HepG2 (cell line): ENCODE results near the gene WIF1. TPM values are rescaled to one million over a fixed set of nuclear protein-coding genes. Genes with fewer than 3 reads are reported as not detected.

Source experiments
- IKZF1 ChIP-seq: fragments of 450-650 bp; IDR thresholded peaks from 2 replicates; pipeline ENCODE4 v1.7.1; 2016
- MLX ChIP-seq: IDR thresholded peaks from 2 replicates; pipeline ENCODE4 v1.6.1; 2016
- PCBP2 ChIP-seq: fragments of 200-400 bp; formaldehyde crosslinking; optimal IDR thresholded peaks from 2 replicates; pipeline ENCODE3; 2018; ENCODE audit warnings: low read length, low read depth; ENCODE audit not compliant: poor library complexity, severe bottlenecking
- PHF20 ChIP-seq: sonication (generic); formaldehyde crosslinking; IDR thresholded peaks from 2 replicates; pipeline ENCODE4 v1.5.0; 2020; ENCODE audit warnings: mild to moderate bottlenecking, missing genetic modification reagents
- RBM39 ChIP-seq: fragments of 200-400 bp; formaldehyde crosslinking; IDR thresholded peaks from one replicate; pipeline ENCODE4 v1.6.1; 2018; ENCODE audit warnings: antibody characterized with exemption, mild to moderate bottlenecking, low read depth, low read length; ENCODE audit not compliant: poor library complexity, severe bottlenecking
- SP140L ChIP-seq: sonication (generic); formaldehyde crosslinking; IDR thresholded peaks from 2 replicates; pipeline ENCODE4 v1.4.0; 2020; ENCODE audit warnings: missing genetic modification reagents, borderline replicate concordance
- SP2 ChIP-seq: sonication (generic); formaldehyde crosslinking; IDR thresholded peaks from 2 replicates; pipeline ENCODE4 v1.5.1; 2020; ENCODE audit warnings: mild to moderate bottlenecking, missing genetic modification reagents
- TAF15 ChIP-seq: fragments of 200-400 bp; formaldehyde crosslinking; IDR thresholded peaks from one replicate; pipeline ENCODE4 v1.6.1; 2018; ENCODE audit warnings: mild to moderate bottlenecking, low read depth, low read length; ENCODE audit not compliant: poor library complexity, severe bottlenecking
- ZBTB25 ChIP-seq: IDR thresholded peaks from 2 replicates; pipeline ENCODE4 v1.6.1; 2018; ENCODE audit warnings: missing genetic modification reagents
- ZC3H13 ChIP-seq: sonication (generic); formaldehyde crosslinking; IDR thresholded peaks from 2 replicates; pipeline ENCODE4 v1.8.1; 2023; ENCODE audit warnings: mild to moderate bottlenecking, missing genetic modification reagents, moderate library complexity
- ZFP41 ChIP-seq: sonication (generic); formaldehyde crosslinking; IDR thresholded peaks from 2 replicates; pipeline ENCODE4 v1.4.0; 2020; ENCODE audit warnings: mild to moderate bottlenecking, missing genetic modification reagents, borderline replicate concordance
- ZNF34 ChIP-seq: sonication (generic); formaldehyde crosslinking; IDR thresholded peaks from 2 replicates; pipeline ENCODE4 v1.4.0; 2020; ENCODE audit warnings: mild to moderate bottlenecking, missing genetic modification reagents, borderline replicate concordance
- ZNF460 ChIP-seq: sonication (generic); formaldehyde crosslinking; IDR thresholded peaks from 2 replicates; pipeline ENCODE4 v1.5.1; 2020; ENCODE audit warnings: missing genetic modification reagents, mild to moderate bottlenecking, borderline replicate concordance
- ZNF597 ChIP-seq: sonication (generic); formaldehyde crosslinking; IDR thresholded peaks from 2 replicates; pipeline ENCODE4 v1.5.0; 2020; ENCODE audit warnings: missing genetic modification reagents
- ZNF879 ChIP-seq: sonication (generic); formaldehyde crosslinking; IDR thresholded peaks from 2 replicates; pipeline ENCODE4 v1.8.1; 2023; ENCODE audit warnings: missing genetic modification reagents
- polyA plus RNA-seq, 8 experiments: library from polyadenylated mRNA; depleted of rRNA in 3 of 8; stranded (reverse) in 7 of 8; unstranded in 1 of 8; fragments of >200 nt; fragmentation: Illumina TruSeq in 4 of 8; extraction: Trizol in 4 of 8; gene quantifications; 2 replicates each; pipeline versions ENCODE4 v1.2.1 to v1.2.3, GENCODE V29; 2011 to 2016; ENCODE audit warnings: low read depth in 4 of 8, missing spikeins in 1 of 8, mixed read lengths in 1 of 8; ENCODE audit not compliant: insufficient read depth in 1 of 8
- total RNA-seq, 5 experiments: library from RNA; depleted of rRNA; stranded (reverse); fragments of >200 nt; fragmentation: Illumina TruSeq; extraction: Trizol; gene quantifications; 2 replicates each; pipeline ENCODE4 v1.2.3, GENCODE V29; 2016; ENCODE audit warnings: low read depth in 1 of 5
- TF ChIP-seq, protein P1 (sequence below): sonication (generic); formaldehyde crosslinking; IDR thresholded peaks from 2 replicates; pipeline ENCODE4 v1.4.0; 2020; ENCODE audit warnings: low read depth, missing genetic modification reagents
- TF ChIP-seq, protein P2 (sequence below): sonication (generic); formaldehyde crosslinking; IDR thresholded peaks from 2 replicates; pipeline ENCODE4 v1.4.0; 2020; ENCODE audit warnings: mild to moderate bottlenecking, low read depth, missing genetic modification reagents

The WIF1 gene
- total and polyA plus RNA-seq, 2 of the 13 experiments (the other 11 are each of a cell fraction or from before 2014, with no cell fraction given) = not detected

DNA sequence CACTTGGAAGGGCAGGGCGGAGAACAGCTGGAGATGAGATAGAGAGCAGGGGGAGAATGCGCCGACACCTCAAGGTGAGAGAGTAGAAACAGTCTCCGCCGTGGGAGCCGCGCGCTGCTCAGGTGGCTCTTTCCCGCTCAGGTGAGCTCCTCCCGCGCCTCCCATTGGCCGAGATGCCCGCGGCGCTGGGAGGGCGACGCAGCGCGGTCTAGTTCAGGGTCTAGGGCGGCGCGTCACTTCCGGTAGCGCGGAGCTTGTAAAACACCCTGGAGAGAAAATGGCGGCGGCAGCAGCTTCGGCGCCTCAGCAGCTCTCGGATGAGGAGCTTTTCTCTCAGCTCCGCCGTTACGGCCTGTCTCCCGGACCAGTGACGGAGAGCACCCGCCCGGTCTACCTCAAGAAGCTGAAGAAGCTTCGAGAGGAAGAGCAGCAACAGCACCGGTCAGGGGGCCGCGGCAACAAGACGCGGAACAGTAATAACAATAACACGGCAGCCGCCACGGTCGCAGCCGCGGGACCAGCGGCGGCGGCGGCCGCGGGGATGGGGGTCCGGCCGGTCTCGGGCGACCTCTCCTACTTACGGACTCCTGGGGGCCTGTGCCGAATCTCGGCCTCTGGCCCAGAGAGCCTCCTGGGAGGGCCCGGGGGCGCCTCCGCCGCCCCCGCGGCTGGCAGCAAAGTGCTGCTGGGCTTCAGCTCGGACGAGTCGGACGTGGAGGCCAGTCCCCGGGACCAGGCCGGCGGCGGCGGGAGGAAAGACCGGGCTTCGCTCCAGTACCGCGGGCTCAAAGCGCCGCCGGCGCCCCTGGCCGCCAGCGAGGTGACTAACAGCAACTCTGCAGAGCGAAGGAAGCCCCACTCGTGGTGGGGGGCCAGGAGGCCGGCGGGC lies 48.5 kb upstream of the WIF1 start, which contains the start of gene LEMD3 (continued):
- TF ChIP-seq, protein P1, sequence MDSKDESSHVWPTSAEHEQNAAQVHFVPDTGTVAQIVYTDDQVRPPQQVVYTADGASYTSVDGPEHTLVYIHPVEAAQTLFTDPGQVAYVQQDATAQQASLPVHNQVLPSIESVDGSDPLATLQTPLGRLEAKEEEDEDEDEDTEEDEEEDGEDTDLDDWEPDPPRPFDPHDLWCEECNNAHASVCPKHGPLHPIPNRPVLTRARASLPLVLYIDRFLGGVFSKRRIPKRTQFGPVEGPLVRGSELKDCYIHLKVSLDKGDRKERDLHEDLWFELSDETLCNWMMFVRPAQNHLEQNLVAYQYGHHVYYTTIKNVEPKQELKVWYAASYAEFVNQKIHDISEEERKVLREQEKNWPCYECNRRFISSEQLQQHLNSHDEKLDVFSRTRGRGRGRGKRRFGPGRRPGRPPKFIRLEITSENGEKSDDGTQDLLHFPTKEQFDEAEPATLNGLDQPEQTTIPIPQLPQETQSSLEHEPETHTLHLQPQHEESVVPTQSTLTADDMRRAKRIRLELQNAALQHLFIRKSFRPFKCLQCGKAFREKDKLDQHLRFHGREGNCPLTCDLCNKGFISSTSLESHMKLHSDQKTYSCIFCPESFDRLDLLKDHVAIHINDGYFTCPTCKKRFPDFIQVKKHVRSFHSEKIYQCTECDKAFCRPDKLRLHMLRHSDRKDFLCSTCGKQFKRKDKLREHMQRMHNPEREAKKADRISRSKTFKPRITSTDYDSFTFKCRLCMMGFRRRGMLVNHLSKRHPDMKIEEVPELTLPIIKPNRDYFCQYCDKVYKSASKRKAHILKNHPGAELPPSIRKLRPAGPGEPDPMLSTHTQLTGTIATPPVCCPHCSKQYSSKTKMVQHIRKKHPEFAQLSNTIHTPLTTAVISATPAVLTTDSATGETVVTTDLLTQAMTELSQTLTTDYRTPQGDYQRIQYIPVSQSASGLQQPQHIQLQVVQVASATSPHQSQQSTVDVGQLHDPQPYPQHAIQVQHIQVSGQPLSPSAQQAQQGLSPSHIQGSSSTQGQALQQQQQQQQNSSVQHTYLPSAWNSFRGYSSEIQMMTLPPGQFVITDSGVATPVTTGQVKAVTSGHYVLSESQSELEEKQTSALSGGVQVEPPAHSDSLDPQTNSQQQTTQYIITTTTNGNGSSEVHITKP (CRISPR knock-in tag) = peak; percentile 85
- peak; percentile 100 for TF ChIP-seq ZFP41 (CRISPR knock-in tag)
- TF ChIP-seq ZNF879 (CRISPR knock-in tag) = peak; percentile 100
- TF ChIP-seq, protein P2, sequence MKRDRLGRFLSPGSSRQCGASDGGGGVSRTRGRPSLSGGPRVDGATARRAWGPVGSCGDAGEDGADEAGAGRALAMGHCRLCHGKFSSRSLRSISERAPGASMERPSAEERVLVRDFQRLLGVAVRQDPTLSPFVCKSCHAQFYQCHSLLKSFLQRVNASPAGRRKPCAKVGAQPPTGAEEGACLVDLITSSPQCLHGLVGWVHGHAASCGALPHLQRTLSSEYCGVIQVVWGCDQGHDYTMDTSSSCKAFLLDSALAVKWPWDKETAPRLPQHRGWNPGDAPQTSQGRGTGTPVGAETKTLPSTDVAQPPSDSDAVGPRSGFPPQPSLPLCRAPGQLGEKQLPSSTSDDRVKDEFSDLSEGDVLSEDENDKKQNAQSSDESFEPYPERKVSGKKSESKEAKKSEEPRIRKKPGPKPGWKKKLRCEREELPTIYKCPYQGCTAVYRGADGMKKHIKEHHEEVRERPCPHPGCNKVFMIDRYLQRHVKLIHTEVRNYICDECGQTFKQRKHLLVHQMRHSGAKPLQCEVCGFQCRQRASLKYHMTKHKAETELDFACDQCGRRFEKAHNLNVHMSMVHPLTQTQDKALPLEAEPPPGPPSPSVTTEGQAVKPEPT (CRISPR knock-in tag) = peak; percentile 99
- peak; percentile 83 for TF ChIP-seq ZBTB25
- TF ChIP-seq SP2 (CRISPR knock-in tag) = peak; percentile 72
- TF ChIP-seq TAF15 = no peak
- TF ChIP-seq RBM39 = peak; percentile 73
- peak; percentile 88 for TF ChIP-seq MLX (CRISPR knock-in tag)
- no peak for TF ChIP-seq ZNF460 (CRISPR knock-in tag)
- TF ChIP-seq SP140L (CRISPR knock-in tag) = peak; percentile 98; the same call in 1 of the 2 replicates
- no peak for TF ChIP-seq ZNF34 (CRISPR knock-in tag)
- no peak for TF ChIP-seq ZNF597 (CRISPR knock-in tag)
- TF ChIP-seq ZC3H13 (CRISPR knock-in tag) = peak; percentile 97
- peak; percentile 83 for TF ChIP-seq PHF20 (CRISPR knock-in tag)
- no peak for TF ChIP-seq IKZF1
- TF ChIP-seq PCBP2 = no peak
